Measurements from ENCODE around the gene KIF12. TPM values are rescaled to one million over a fixed set of nuclear protein-coding genes. Genes with fewer than 3 reads are reported as not detected.

Gene KIF12
- total RNA-seq, 1 donor from 2014 or later, result not detected

DNA sequence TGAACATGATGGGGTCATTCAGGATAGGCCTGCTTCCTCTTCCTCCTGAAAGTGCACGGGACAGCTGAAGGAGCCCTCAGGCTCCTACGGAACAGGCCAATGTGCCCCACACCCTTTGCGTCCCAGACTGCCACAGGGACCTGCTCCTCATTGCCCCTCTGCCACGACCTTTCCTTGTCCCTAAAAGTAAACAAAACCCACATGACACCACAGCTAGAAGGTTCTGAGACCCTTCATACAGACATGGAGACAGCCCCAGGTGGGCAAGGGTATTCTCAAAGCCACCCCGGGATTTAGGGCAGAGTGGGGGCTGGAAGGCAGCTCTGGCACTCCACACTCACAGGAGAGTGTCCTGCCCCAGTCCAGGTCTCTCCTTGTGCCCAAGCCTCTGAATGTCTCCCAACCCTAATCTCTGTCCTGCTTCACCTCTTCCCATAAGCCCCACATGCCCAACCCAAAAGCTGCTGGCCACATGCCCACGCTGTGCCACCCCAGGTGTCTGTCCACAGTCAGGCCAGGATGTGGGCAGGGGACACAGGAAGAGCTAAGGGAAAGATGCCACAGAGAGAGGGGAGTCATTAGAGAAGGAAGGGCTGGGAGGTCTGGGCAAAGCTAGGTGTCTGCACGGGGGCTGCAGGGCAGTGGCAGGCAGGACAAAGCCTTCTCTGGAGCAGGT, 21.8 kb downstream of the KIF12 start:
- Histone ChIP-seq H3K4me3 (no peak overlapping the region), H3K4me1 (peaks cover 8% of the 10 kb centered on the region), H3K9me3 (no peaks in the 10 kb centered on the region), H3K27ac (no peak overlapping the region), H3K27me3 (no peaks in the 10 kb centered on the region), H3K36me3 (no peaks in the 10 kb centered on the region)
- TF ChIP-seq POLR2A (IDR thresholded peaks at IDR 0.05), result no peak
- no peak for TF ChIP-seq CTCF (IDR thresholded peaks at IDR 0.05)
- no peak for TF ChIP-seq POLR2AphosphoS5 (IDR thresholded peaks at IDR 0.05; ENCODE audit: insufficient read depth in 1 of 2, low read depth in 1 of 2)
- DNase-seq (ENCODE audit: extremely low spot score in 2 of 2), result no peak
- intact Hi-C loops (cut with DNase I), result no loop called here

DNA sequence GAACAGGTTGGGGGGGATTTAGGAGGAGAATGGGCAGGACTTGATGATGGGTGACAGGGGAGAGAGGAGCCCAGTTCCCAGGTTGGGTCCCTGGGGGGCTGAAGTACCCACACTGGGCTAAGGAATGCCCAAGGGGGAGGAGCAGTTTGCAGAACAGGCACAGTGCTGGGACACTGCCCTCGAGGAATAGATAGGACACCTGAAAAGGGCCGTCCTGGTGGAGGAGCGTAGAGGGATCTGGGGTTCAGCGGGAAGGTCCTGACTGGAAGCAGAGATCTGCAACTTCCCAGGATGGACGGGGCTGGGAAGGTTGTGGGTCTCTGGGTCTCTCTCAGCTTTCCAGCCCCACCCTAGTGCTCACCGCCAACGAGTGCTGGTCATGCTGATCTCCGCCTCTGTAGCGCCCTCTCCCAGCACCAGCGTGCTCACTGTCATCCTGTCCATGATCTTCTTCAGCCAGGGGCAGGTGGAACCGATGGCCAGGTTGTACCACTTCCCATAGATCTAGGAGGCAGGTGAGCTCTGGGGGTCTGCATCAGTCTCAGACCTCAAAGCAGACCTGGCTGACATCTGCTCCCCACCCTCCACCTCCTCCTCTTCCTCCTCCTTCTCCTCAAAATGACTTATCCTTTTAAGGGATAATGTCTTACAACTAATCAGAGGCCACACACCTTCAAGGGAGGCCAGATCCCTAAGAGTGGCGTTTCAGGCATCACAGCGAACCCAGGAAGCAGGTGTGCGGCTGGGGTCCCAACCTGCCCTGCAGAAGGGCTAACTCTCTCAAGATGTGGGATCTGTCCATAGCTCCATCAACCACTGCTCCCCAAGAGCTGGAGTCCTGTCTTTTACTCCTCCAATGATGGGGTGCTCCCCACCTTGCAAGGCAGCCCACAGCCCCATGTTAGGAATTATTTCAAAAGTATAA, 22.6 kb downstream of the KIF12 start:
- H3K36me3 ChIP-seq, result no peaks in the 10 kb centered on the region
- intact Hi-C loops (cut with DNase I), result no loop called here
- H3K4me1 ChIP-seq, result peaks cover 15% of the 10 kb centered on the region
- H3K9me3 ChIP-seq, result no peaks in the 10 kb centered on the region
- no peak overlapping the region for H3K4me3 ChIP-seq
- no peak for DNase-seq (ENCODE audit: extremely low spot score in 2 of 2)
- H3K27ac ChIP-seq, result no peak overlapping the region
- TF ChIP-seq POLR2A (IDR thresholded peaks at IDR 0.05) (no peak), POLR2AphosphoS5 (IDR thresholded peaks at IDR 0.05; ENCODE audit: insufficient read depth in 1 of 2, low read depth in 1 of 2) (no peak), CTCF (IDR thresholded peaks at IDR 0.05) (no peak)
- H3K27me3 ChIP-seq, result no peaks in the 10 kb centered on the region

DNA sequence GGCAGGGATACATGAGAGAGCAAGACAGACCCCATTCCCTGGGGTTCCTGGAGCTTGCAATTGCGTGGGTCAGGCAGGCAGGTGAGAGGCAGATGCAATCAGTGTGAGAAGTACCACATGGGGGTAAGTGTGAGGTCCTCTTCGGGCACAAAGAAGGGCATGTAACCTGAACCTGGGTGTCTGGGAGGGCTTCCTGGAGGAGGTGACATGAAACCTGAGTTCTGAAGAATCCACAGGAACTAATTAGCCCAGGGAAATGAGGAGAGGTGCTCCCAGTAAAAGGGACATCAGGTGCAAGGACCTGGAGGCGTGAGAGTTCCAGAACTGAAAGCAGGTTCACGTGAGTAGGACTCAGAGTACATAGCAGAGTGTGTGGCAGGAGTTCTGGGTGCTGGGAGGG, 23.5 kb downstream of the KIF12 start:
- TF ChIP-seq POLR2A (IDR thresholded peaks at IDR 0.05) (no peak), POLR2AphosphoS5 (IDR thresholded peaks at IDR 0.05; ENCODE audit: insufficient read depth in 1 of 2, low read depth in 1 of 2) (no peak), CTCF (IDR thresholded peaks at IDR 0.05) (no peak)
- DNase-seq (ENCODE audit: extremely low spot score in 2 of 2), result no peak
- Histone ChIP-seq H3K9me3 (no peaks in the 10 kb centered on the region), H3K4me1 (peaks cover 24% of the 10 kb centered on the region), H3K36me3 (no peaks in the 10 kb centered on the region), H3K27ac (no peak overlapping the region), H3K27me3 (no peaks in the 10 kb centered on the region), H3K4me3 (no peak overlapping the region)
- intact Hi-C loops (cut with DNase I), result no loop called here

- TF ChIP-seq CTCF (IDR thresholded peaks at IDR 0.05) (no peak), POLR2A (IDR thresholded peaks at IDR 0.05) (no peak), POLR2AphosphoS5 (IDR thresholded peaks at IDR 0.05; ENCODE audit: insufficient read depth in 1 of 2, low read depth in 1 of 2) (peak in 1 of 2 donors; percentile 9)
- Histone ChIP-seq H3K4me1 (peaks cover 30% of the 10 kb centered on the region), H3K36me3 (no peaks in the 10 kb centered on the region), H3K4me3 (no peak overlapping the region), H3K27ac (no peak overlapping the region), H3K27me3 (no peaks in the 10 kb centered on the region), H3K9me3 (no peaks in the 10 kb centered on the region)
- intact Hi-C loops (cut with DNase I), result no loop called here
- no peak for DNase-seq (ENCODE audit: extremely low spot score in 2 of 2)
Observed at GRCh38 chr9:114072184-114073140, 26.6 kb downstream of the KIF12 start.
